ENCODE data around the gene CD53.

CD53 gene

DNA sequence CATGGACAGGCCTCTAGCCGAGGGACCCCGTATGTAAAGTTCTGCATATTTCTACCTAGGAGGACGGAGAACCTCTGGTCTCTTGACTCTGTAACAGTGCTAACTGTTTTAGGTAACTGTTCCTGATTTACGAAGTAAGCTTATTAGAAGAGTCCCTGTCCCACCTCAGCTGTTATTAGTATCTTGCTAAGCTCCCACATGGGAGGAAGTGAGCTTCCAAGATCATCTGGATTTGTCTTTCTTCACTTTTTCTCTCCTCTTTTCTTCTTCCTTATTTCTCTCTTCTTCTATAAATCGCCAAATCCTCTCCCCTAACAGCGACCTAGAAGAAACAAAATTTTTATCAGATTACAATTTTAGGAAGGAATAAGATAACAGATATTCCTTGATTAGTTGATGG, 4.4 kb downstream of the CD53 start:
- DNase-seq: no peak

DNA sequence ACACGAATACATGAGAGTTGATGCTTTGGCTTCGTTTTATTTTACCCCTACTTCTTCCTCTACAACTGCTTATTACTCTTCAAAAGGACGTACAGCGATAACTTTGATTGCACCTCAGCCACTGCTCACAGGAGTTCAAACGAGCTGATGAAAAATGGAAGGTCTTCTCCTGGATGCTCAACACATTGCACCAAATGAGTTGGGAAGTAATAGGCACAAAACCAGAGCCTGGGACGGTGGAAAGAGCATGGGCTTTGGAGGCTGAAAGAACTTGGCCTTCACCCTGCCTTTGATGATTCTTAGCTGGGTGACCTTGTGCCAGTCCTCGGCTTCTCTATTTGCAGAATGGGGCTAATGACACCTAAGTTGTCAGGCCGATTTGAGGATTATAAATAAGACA, 4.8 kb downstream of the CD53 start:
- no peak for DNase-seq

GRCh38 chr1:110878591-110878990, 5.6 kb downstream of the CD53 start:
- no peak for DNase-seq

DNA sequence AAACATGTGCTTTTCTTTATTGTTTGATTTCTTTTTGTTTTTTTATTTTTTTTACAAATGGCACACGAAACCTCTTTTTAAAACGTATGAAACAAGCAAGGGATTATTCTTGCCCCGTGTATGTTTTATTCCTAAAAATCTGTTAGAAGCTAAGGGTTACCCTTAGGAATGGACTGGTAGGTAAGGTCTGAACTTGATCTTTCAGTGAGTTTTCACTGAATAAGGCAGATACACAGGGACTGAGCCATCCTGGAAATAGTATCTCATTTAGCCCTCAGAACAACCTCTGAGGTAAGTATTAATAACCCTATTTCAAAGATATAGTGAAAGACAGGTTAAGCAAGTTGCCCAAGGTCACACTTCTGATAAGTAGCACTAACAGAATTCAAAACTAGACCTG, 6.0 kb downstream of the CD53 start:
- no peak for DNase-seq

DNA sequence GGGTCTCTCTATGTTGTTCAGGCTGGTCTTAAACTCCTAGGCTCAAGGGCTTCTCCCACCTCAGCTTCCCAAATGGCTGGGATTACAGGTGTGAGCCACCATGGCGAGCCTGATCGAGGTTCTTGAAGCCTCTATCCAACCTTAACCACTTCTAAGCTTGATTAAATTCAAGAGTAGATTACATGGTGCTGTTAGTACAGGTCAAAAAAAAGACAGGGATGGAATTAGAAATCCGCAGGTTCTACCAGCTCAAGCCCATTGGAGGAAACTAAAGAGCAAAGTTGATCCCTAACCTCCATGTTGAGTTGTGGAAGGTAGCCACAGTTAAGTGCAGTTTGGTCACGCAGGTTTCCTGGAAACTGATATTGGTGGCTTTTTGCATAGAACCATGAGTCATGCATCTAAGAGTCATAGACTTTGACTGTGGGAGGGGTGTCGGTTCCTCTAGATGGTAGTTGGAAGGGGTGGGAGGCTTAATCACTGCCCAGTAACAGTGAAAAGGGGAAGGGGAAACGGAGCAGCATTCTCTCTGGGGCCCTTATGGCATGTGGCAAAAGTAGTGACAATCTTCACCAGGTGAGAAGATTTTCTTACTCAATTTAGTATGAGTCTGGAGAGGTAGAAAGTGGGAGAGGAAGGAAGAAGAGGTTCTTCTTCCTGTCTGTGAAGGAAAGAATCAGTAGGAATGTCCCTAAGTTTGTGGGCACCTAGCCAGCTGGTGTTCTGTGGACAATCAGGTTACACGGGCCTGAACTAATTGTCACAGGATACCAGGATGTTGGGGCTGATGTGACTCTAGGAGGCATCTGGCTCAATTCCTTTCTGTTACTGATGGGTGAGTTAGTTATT, 7.0 kb downstream of the CD53 start:
- peak; percentile 70 for DNase-seq

GRCh38 chr1:110880708-110881374, 7.9 kb downstream of the CD53 start:
- peak; percentile 45 for DNase-seq

DNA sequence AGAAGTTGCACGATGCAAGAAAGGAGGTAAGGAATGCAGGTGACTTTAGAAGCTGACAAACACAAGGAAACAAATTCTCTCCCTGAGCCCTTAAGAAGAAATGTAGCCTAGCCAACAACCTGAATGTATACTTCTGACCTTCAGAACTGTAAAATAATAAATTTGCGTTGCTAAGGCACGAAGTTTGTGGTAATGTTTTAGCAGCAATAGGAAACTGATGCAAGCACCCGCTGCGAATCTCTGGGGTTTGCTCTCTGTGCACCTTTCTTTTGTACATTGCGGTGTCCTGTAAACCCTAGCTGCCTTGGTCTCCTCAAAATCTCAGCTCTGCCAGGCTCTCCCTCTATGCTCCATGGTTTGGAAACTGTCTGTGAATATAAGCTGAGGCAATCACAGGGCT, 15.1 kb downstream of the CD53 start:
- no peak for DNase-seq

- DNase-seq: no peak
Observed at GRCh38 chr1:110888641-110889040, 15.7 kb downstream of the CD53 start.

- DNase-seq: no peak
Observed at GRCh38 chr1:110890474-110891196, 17.7 kb downstream of the CD53 start.

GRCh38 chr1:110893908-110894490, 21.1 kb downstream of the CD53 start:
- no peak for DNase-seq

DNA sequence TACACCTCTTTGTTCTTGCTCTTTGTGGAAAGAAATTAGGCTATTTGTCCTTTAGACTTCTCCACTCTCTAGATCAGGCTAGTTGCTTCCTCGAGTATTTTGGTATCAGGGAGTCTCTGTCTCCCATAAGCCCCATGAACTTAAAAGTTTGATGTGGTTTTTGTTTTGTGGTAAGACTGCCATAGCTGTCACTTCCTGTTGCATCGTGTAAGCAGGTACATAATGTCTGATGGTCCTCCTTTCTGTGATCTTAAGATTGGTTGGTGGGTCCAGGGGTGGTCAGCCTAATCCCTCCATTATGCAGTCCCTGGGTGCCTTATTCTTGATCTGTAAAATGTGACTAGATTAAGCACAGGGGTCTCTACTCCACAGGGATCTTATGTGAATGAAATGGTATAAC, 23.1 kb downstream of the CD53 start:
- no peak for DNase-seq

GRCh38 chr1:110897681-110898080, 24.7 kb downstream of the CD53 start:
- DNase-seq: no peak

- DNase-seq: no peak
Observed at GRCh38 chr1:110898734-110899457, 25.9 kb downstream of the CD53 start.

- no peak for DNase-seq
Observed at GRCh38 chr1:110899458-110899843, 26.5 kb downstream of the CD53 start.

DNA sequence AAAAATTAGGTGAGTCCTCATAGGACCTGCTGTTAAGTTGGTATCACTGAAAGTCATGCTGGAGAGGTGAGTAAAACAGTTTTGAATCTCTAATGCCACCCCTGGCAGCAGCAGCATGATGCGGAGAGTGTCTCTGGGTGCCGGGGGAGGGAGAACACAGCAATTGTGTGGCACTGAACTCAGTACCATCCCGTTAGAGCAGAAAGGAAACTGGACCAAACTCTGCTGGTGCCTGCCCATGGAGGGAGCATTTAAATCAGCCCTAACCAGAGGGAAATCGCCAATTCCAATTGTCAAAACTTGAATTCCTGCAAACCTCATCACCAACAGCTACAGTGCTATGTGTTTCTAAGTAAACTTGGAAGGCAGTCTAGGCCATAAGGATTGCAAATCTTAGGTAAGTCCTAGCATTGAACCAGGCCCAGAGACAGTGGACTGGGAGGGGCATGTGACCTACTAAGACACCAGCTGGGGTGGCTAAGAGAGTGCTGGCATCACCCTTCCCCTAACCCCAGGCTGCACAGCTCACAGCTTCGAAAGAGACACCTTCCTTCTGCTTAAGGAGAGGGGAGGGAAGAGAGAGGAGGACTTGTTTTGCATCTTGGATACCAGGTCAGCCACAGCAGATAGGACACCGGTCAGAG, 30.0 kb downstream of the CD53 start:
- peak; percentile 10 for DNase-seq

DNA sequence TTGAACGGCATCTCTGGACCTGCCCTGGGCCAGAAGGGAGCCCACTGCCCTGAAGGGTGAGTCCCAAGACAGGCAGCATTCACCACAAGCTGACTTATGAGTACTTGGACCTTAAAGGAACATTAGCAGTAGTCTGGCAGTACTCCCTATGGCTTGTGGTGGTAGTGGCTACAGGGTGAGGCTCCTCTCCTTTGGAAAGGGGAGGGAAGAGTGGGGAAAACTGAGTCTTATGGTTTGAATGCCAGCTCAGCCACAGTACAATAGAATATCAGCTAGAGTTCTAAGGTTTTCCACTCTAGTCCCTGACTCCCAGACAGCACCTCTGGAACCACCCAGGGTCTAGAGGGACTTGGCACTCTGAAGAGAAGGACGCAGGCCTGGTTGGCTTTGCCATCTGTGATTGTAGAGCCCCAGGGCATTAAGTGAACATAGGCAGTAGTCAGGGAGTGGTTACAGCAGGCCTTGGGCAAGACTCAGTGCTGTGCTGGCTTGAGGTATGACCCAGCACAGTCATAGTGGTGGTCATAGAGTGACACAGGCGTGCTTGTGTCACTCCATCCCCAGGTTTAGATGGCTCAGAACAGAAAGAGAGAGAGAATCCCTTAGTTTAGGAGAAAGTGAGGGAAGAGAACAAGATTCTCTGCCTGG, 31.0 kb downstream of the CD53 start:
- peak; percentile 9 for DNase-seq

- DNase-seq: no peak
Observed at GRCh38 chr1:110912784-110913183, 39.8 kb downstream of the CD53 start.

DNA sequence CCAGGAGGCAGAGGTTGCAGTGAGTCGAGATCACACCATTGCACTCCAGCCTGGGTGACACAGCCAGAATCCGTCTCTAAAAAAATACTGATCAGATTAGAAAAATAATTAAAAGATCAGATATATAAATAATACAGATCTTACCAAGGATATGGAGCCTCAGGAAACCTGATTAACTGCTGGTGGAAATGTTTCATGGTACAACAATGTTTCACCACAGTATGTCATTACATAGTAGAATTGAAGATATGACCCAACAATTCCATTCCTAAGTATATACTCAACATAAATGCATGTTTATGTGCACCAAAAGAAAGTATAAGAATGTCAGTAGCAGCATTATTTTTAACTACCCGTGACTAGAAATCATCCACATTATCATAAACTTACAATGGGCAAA, 41.7 kb downstream of the CD53 start:
- no peak for DNase-seq

- no peak for DNase-seq
Observed at GRCh38 chr1:110915804-110916203, 42.9 kb downstream of the CD53 start.

DNA sequence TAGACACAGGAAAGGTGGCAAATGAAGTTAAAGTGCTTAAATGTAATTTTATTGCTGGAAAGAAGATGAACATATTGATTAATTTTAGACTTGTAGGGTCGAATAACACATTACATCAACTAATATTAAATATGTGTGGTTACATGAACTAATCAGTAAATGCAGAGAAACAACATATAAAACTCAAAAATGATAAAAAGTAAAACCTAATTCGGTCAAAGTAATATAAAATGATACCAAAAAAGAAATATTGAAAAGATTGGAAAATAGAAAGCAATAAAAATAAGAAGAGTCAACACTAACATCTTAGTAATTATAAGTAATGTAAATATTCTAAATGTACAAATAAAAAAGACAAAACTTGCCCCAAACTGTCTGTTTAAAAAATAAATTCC, 43.3 kb downstream of the CD53 start:
- DNase-seq: no peak

DNA sequence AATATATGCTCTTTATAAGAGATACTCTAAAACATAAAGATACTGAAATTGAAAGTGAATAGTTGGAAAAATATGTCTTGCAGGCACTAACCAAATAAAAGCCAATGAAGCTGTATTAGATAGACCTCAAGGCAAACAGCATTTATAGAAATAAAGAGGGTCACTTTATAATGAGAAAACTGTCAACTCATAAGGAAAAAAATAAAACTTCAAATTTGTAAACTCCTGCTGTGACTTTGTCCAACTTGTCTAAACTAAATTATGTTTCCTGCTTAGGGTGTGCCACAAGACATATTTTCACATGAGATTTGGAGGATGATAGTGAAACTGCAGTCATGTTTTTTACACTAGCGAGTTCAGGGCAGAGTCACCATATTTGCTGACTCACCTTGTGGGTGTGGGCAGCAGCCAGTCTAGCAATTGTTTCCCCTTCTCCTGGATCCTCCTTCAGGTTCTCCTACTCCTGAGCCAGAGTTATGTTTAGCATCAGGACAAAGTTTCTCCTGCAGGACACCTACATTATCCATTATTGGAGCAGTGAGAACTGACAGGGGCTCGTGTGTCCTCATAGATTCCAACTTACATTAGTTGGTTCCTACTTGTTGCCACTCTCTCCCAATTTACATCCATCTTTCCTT, 43.8 kb downstream of the CD53 start:
- peak; percentile 27 for DNase-seq
